GM21367 (cell line): ENCODE results near the gene GP5.

Source experiments
- ATAC-seq: cut with Tn5 transposase; IDR thresholded peaks from one replicate; pipeline ENCODE4 v1.9.1; 2021; ENCODE audit not compliant: unreplicated experiment

GP5 gene

GRCh38 chr3:194399874-194400411 is 877 bp upstream of the GP5 start:
- no peak for ATAC-seq

- no peak for ATAC-seq
These were observed 1.2 kb downstream of the GP5 start for GRCh38 chr3:194397757-194398312.

GRCh38 chr3:194396859-194397756 is 2.0 kb downstream of the GP5 start:
- ATAC-seq: no peak

- no peak for ATAC-seq
These were observed 2.6 kb downstream of the GP5 start for GRCh38 chr3:194396539-194396858.

GRCh38 chr3:194395778-194396538 is 3.1 kb downstream of the GP5 start:
- no peak for ATAC-seq

GRCh38 chr3:194395212-194395611 is 3.9 kb downstream of the GP5 start:
- no peak for ATAC-seq

GRCh38 chr3:194392576-194392975 is 6.5 kb downstream of the GP5 start:
- ATAC-seq: no peak

- ATAC-seq: no peak
These were observed 8.2 kb downstream of the GP5 start for GRCh38 chr3:194390835-194391234.

- ATAC-seq: no peak
These were observed 9.8 kb downstream of the GP5 start for GRCh38 chr3:194389269-194389668.

GRCh38 chr3:194387926-194388418 is 11.1 kb downstream of the GP5 start:
- no peak for ATAC-seq

- no peak for ATAC-seq
These were observed 11.8 kb downstream of the GP5 start for GRCh38 chr3:194387276-194387675.

- no peak for ATAC-seq
These were observed 12.4 kb downstream of the GP5 start for GRCh38 chr3:194386648-194387047.

- ATAC-seq: no peak
These were observed 13.0 kb downstream of the GP5 start for GRCh38 chr3:194386066-194386465.

- no peak for ATAC-seq
These were observed 14.5 kb downstream of the GP5 start for GRCh38 chr3:194384569-194385001.

- no peak for ATAC-seq
These were observed 14.9 kb downstream of the GP5 start for GRCh38 chr3:194384156-194384555.

GRCh38 chr3:194383276-194383940 is 15.7 kb downstream of the GP5 start:
- no peak for ATAC-seq

- no peak for ATAC-seq
These were observed 16.2 kb downstream of the GP5 start for GRCh38 chr3:194382892-194383223.

GRCh38 chr3:194382196-194382891 is 16.7 kb downstream of the GP5 start:
- no peak for ATAC-seq

GRCh38 chr3:194381460-194381875 is 17.6 kb downstream of the GP5 start:
- no peak for ATAC-seq

GRCh38 chr3:194380326-194380725 is 18.7 kb downstream of the GP5 start:
- ATAC-seq: no peak
